HepG2 (cell line): ENCODE data around the gene GPR137. TPM values are rescaled to one million over a fixed set of nuclear protein-coding genes. Genes with fewer than 3 reads are reported as not detected.

Source experiments
- ARID3A ChIP-seq: IDR thresholded peaks from 2 replicates; pipeline ENCODE4 v1.6.1; 2012; ENCODE audit warnings: low read depth, low read length, improper control_type of control experiment
- FOXJ3 ChIP-seq: sonication (generic); formaldehyde crosslinking; IDR thresholded peaks from 2 replicates; pipeline ENCODE4 v1.4.0; 2020; ENCODE audit warnings: missing genetic modification reagents, mild to moderate bottlenecking, borderline replicate concordance
- GTF3A ChIP-seq: sonication (generic); formaldehyde crosslinking; conservative IDR thresholded peaks from 2 replicates; pipeline ENCODE4 v1.4.0; 2020; ENCODE audit warnings: mild to moderate bottlenecking, missing genetic modification reagents
- HNRNPK ChIP-seq: fragments of 200-400 bp; formaldehyde crosslinking; IDR thresholded peaks from 2 replicates; pipeline ENCODE4 v1.6.1; 2018; ENCODE audit warnings: low read length, low read depth, moderate library complexity, mild to moderate bottlenecking; ENCODE audit not compliant: poor library complexity, severe bottlenecking
- MEIS1 ChIP-seq: sonication (generic); formaldehyde crosslinking; IDR thresholded peaks from 2 replicates; pipeline ENCODE4 v1.9.0; 2021; ENCODE audit warnings: mild to moderate bottlenecking, missing genetic modification reagents, moderate library complexity, borderline replicate concordance
- MYNN ChIP-seq: sonication (generic); formaldehyde crosslinking; IDR thresholded peaks from 2 replicates; pipeline ENCODE4 v1.4.0; 2020; ENCODE audit warnings: mild to moderate bottlenecking, low read depth, missing genetic modification reagents
- NFATC3 ChIP-seq: sonication (generic); formaldehyde crosslinking; IDR thresholded peaks from 2 replicates; pipeline ENCODE4 v1.5.1; 2020; ENCODE audit warnings: mild to moderate bottlenecking, missing genetic modification reagents
- POLR2AphosphoS5 ChIP-seq: IDR thresholded peaks from 2 replicates; pipeline ENCODE4 v1.6.1; 2012; ENCODE audit warnings: low read depth, low read length
- RFXAP ChIP-seq: sonication (generic); formaldehyde crosslinking; IDR thresholded peaks from 2 replicates; pipeline ENCODE4 v1.4.0; 2020; ENCODE audit warnings: missing genetic modification reagents, borderline replicate concordance
- SATB2 ChIP-seq: sonication (generic); formaldehyde crosslinking; IDR thresholded peaks from 2 replicates; pipeline ENCODE4 v1.5.0; 2020; ENCODE audit warnings: missing genetic modification reagents
- TFE3 ChIP-seq: IDR thresholded peaks from 2 replicates; pipeline ENCODE4 v1.6.1; 2016
- TOE1 ChIP-seq: sonication (generic); formaldehyde crosslinking; IDR thresholded peaks from 2 replicates; pipeline ENCODE4 v1.4.0; 2020; ENCODE audit warnings: mild to moderate bottlenecking, missing genetic modification reagents
- ZMYM3 ChIP-seq: sonication (generic); formaldehyde crosslinking; IDR thresholded peaks from 2 replicates; pipeline ENCODE4 v1.5.1; 2020; ENCODE audit warnings: mild to moderate bottlenecking, missing genetic modification reagents
- ZNF510 ChIP-seq: sonication (generic); formaldehyde crosslinking; IDR thresholded peaks from 2 replicates; pipeline ENCODE4 v1.4.0; 2020; ENCODE audit warnings: low read depth, mild to moderate bottlenecking, missing genetic modification reagents
- ZNF556 ChIP-seq: sonication (generic); formaldehyde crosslinking; IDR thresholded peaks from 2 replicates; pipeline ENCODE4 v1.4.0; 2020; ENCODE audit warnings: mild to moderate bottlenecking, missing genetic modification reagents, borderline replicate concordance
- ZNF567 ChIP-seq: sonication (generic); formaldehyde crosslinking; IDR thresholded peaks from 2 replicates; pipeline ENCODE4 v1.8.1; 2023; ENCODE audit warnings: mild to moderate bottlenecking, missing genetic modification reagents, borderline replicate concordance
- ZNF747 ChIP-seq: sonication (generic); formaldehyde crosslinking; IDR thresholded peaks from 2 replicates; pipeline ENCODE4 v1.8.1; 2023; ENCODE audit warnings: missing genetic modification reagents, mild to moderate bottlenecking, borderline replicate concordance
- ZNF768 ChIP-seq: sonication (generic); formaldehyde crosslinking; IDR thresholded peaks from 2 replicates; pipeline ENCODE4 v1.4.0; 2020; ENCODE audit warnings: missing genetic modification reagents
- polyA plus RNA-seq, 8 experiments: library from polyadenylated mRNA; depleted of rRNA in 3 of 8; stranded (reverse) in 7 of 8; unstranded in 1 of 8; fragments of >200 nt; fragmentation: Illumina TruSeq in 4 of 8; extraction: Trizol in 4 of 8; gene quantifications; 2 replicates each; pipeline versions ENCODE4 v1.2.1 to v1.2.3, GENCODE V29; 2011 to 2016; ENCODE audit warnings: low read depth in 4 of 8, missing spikeins in 1 of 8, mixed read lengths in 1 of 8; ENCODE audit not compliant: insufficient read depth in 1 of 8
- total RNA-seq, 5 experiments: library from RNA; depleted of rRNA; stranded (reverse); fragments of >200 nt; fragmentation: Illumina TruSeq; extraction: Trizol; gene quantifications; 2 replicates each; pipeline ENCODE4 v1.2.3, GENCODE V29; 2016; ENCODE audit warnings: low read depth in 1 of 5
- TF ChIP-seq, protein P1 (sequence below): sonication (generic); formaldehyde crosslinking; IDR thresholded peaks from 2 replicates; pipeline ENCODE4 v1.5.0; 2020; ENCODE audit warnings: mild to moderate bottlenecking, missing genetic modification reagents
- TF ChIP-seq, protein P2 (sequence below): sonication (generic); formaldehyde crosslinking; IDR thresholded peaks from 2 replicates; pipeline ENCODE4 v1.8.0; 2022; ENCODE audit warnings: mild to moderate bottlenecking, missing genetic modification reagents, moderate library complexity
- TF ChIP-seq, protein P3 (sequence below): IDR thresholded peaks from 2 replicates; pipeline ENCODE4 v1.6.1; 2016; ENCODE audit warnings: missing biosample characterization, missing genetic modification reagents, low read depth

The GPR137 gene
- total and polyA plus RNA-seq, 2 of the 13 experiments (the other 11 are each of a cell fraction or from before 2014, with no cell fraction given) = 8.5 to 13.2 TPM

DNA sequence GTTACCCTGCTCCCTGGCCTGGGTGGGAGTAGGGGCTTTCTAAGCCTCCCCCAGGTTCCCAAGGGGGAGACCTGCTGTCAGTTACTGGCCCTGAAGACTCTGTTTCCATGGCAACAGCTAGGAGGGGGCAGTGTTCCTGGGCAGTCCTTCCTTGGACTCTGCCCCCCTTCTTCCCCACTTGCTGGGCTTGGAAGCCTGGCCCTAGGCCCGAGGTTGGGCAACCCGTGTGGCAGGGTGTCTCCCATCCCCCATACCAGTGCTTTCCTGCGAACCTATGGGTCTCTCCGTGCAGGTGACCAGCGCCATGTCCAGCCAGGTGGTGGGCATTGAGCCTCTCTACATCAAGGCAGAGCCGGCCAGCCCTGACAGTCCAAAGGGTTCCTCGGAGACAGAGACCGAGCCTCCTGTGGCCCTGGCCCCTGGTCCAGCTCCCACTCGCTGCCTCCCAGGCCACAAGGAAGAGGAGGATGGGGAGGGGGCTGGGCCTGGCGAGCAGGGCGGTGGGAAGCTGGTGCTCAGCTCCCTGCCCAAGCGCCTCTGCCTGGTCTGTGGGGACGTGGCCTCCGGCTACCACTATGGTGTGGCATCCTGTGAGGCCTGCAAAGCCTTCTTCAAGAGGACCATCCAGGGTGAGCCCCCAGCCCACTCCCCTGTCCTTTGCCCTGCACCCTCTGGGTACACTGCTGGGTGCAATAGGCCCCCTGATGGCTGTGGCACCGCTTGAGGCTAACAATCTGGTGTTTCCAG, 21.4 kb downstream of the GPR137 start (continued):
- TF ChIP-seq TFE3 (no peak), GTF3A (CRISPR knock-in tag) (no peak), MYNN (no peak), ARID3A (no peak), HNRNPK (no peak), ZNF567 (CRISPR knock-in tag) (no peak), ZNF510 (CRISPR knock-in tag) (no peak), MEIS1 (CRISPR knock-in tag) (peak; percentile 33; the same call in 1 of the 2 replicates), ZNF747 (CRISPR knock-in tag) (no peak), FOXJ3 (CRISPR knock-in tag) (no peak), ZNF768 (CRISPR knock-in tag) (no peak), ZNF556 (CRISPR knock-in tag) (peak; percentile 70), NFATC3 (CRISPR knock-in tag) (no peak), ZMYM3 (CRISPR knock-in tag) (no peak), TOE1 (CRISPR knock-in tag) (no peak), SATB2 (CRISPR knock-in tag) (no peak), POLR2AphosphoS5 (no peak), RFXAP (CRISPR knock-in tag) (peak; percentile 90; the same call in 1 of the 2 replicates)
- TF ChIP-seq, protein P1, sequence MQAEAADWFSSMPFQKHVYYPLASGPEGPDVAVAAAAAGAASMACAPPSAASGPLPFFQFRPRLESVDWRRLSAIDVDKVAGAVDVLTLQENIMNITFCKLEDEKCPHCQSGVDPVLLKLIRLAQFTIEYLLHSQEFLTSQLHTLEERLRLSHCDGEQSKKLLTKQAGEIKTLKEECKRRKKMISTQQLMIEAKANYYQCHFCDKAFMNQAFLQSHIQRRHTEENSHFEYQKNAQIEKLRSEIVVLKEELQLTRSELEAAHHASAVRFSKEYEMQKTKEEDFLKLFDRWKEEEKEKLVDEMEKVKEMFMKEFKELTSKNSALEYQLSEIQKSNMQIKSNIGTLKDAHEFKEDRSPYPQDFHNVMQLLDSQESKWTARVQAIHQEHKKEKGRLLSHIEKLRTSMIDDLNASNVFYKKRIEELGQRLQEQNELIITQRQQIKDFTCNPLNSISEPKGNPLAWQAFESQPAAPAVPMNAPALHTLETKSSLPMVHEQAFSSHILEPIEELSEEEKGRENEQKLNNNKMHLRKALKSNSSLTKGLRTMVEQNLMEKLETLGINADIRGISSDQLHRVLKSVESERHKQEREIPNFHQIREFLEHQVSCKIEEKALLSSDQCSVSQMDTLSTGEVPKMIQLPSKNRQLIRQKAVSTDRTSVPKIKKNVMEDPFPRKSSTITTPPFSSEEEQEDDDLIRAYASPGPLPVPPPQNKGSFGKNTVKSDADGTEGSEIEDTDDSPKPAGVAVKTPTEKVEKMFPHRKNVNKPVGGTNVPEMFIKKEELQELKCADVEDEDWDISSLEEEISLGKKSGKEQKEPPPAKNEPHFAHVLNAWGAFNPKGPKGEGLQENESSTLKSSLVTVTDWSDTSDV (CRISPR knock-in tag) = no peak
- TF ChIP-seq, protein P2, sequence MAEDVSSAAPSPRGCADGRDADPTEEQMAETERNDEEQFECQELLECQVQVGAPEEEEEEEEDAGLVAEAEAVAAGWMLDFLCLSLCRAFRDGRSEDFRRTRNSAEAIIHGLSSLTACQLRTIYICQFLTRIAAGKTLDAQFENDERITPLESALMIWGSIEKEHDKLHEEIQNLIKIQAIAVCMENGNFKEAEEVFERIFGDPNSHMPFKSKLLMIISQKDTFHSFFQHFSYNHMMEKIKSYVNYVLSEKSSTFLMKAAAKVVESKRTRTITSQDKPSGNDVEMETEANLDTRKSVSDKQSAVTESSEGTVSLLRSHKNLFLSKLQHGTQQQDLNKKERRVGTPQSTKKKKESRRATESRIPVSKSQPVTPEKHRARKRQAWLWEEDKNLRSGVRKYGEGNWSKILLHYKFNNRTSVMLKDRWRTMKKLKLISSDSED (CRISPR knock-in tag) = no peak
- TF ChIP-seq, protein P3, sequence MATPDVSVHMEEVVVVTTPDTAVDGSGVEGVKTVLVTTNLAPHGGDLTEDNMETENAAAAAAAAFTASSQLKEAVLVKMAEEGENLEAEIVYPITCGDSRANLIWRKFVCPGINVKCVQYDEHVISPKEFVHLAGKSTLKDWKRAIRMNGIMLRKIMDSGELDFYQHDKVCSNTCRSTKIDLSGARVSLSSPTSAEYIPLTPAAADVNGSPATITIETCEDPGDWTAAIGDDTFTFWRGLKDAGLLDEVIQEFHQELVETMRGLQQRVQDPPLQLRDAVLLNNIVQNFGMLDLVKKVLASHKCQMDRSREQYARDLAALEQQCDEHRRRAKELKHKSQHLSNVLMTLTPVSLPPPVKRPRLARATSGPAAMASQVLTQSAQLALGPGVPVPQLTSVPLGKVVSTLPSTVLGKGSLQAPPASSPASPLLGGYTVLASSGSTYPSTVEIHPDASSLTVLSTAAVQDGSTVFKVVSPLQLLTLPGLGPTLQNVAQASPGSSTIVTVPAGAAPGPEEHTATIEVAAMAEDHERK (CRISPR knock-in tag) = no peak
